Spleen (tissue), 11 donors: Measurements from ENCODE around the gene TET2. TPM values are rescaled to one million over a fixed set of nuclear protein-coding genes. Genes with fewer than 3 reads are reported as not detected.

Experiments used
- DNase-seq: peaks from one replicate; pipeline ENCODE4 v3.0.0-alpha.2; 2020
- H3K27ac ChIP-seq, 8 donors: fragments of 200-600 bp; sonication (generic) in 7 of 8; 1 replicate in 4 of 8; 2 replicates in 4 of 8; pipeline versions ENCODE4 v1.5.0 to v1.8.0; 2016 to 2021; ENCODE audit warnings: inconsistent platforms in 4 of 8, mild to moderate bottlenecking in 4 of 8, moderate library complexity in 1 of 8
- H3K27me3 ChIP-seq, 7 donors: fragments of 200-600 bp; sonication (generic) in 6 of 7; replicated peaks in 1 of 7; 1 replicate in 4 of 7; 2 replicates in 3 of 7; pipeline versions ENCODE4 v1.5.0 to v1.8.0; 2016 to 2021; ENCODE audit warnings: inconsistent platforms in 3 of 7, mild to moderate bottlenecking in 1 of 7
- H3K36me3 ChIP-seq, 6 donors: fragments of 200-600 bp; sonication (generic) in 5 of 6; 1 replicate in 4 of 6; 2 replicates in 2 of 6; pipeline versions ENCODE4 v1.5.0 to v1.8.0; 2016 to 2021; ENCODE audit warnings: inconsistent platforms in 2 of 6
- H3K4me1 ChIP-seq, 6 donors: fragments of 200-600 bp; sonication (generic) in 5 of 6; 1 replicate in 3 of 6; 2 replicates in 3 of 6; pipeline versions ENCODE4 v1.5.0 to v1.8.0; 2016 to 2021; ENCODE audit warnings: inconsistent platforms in 3 of 6
- H3K4me3 ChIP-seq, 8 donors: fragments of 200-600 bp; sonication (generic) in 7 of 8; 1 replicate in 4 of 8; 2 replicates in 4 of 8; pipeline versions ENCODE4 v1.5.0 to v1.8.0; 2016 to 2021; ENCODE audit warnings: inconsistent platforms in 4 of 8, mild to moderate bottlenecking in 4 of 8, moderate library complexity in 2 of 8
- H3K9me3 ChIP-seq, 8 donors: fragments of 200-600 bp; sonication (generic) in 7 of 8; 1 replicate in 4 of 8; 2 replicates in 4 of 8; pipeline versions ENCODE4 v1.5.0 to v1.8.0; 2016 to 2021; ENCODE audit warnings: inconsistent platforms in 4 of 8
- CTCF ChIP-seq, 11 experiments: fragments of 200-600 bp in 7 of 11; fragments of 450-650 bp in 4 of 11; sonication (generic) in 4 of 11; IDR thresholded peaks in 8 of 11; conservative IDR thresholded peaks in 3 of 11; 1 replicate in 7 of 11; 2 replicates in 4 of 11; pipeline versions ENCODE4 v1.4.0 to v1.8.0; 2016 to 2021; ENCODE audit warnings: antibody characterized with exemption in 11 of 11, inconsistent platforms in 4 of 11, mild to moderate bottlenecking in 1 of 11
- POLR2A ChIP-seq, 3 donors: fragments of 450-650 bp; IDR thresholded peaks; one replicate each; pipeline ENCODE4 v1.5.1; 2017; ENCODE audit warnings: antibody characterized with exemption in 3 of 3, mild to moderate bottlenecking in 1 of 3
- POLR2AphosphoS5 ChIP-seq, 3 donors: sonication (generic); formaldehyde crosslinking; IDR thresholded peaks; one replicate each; pipeline ENCODE4 v1.5.1; 2017; ENCODE audit warnings: antibody characterized with exemption in 3 of 3
- WGBS, 5 donors: extraction: QIAGEN DNeasy Blood & Tissue Kit in 3 of 5; methylation state at CpG; one replicate each; pipeline versions ENCODE4 v1.1.5 to v1.1.7; 2013 to 2018; 5-methylcytosine and 5-hydroxymethylcytosine counted together
- intact Hi-C: fragments of 100-400 bp; cut with DNase I; formaldehyde crosslinking; loops from one replicate; pipeline ENCODE4 v1.15.0; 2023; ENCODE audit warnings: low total_unique reads
- polyA plus RNA-seq, 3 donors: library from polyadenylated mRNA; stranded (reverse); fragments of 200-250 nt; gene quantifications; one replicate each; pipeline ENCODE4 v1.2.1, GENCODE V29; 2013
- total RNA-seq, 7 donors: library from RNA; depleted of rRNA in 3 of 7; stranded (reverse); fragments of >200 nt in 3 of 7; fragmentation: NEBNext Ultra II Directional in 4 of 7; extraction: Animal tissue kit (Norgen Biotek cat#: 25700) in 4 of 7; gene quantifications; one replicate each; pipeline versions ENCODE4 v1.1.0 to v1.2.1, GENCODE V29; 2016 to 2021
- donor health status: healthy with polysubstance abuse.
- donor health status: DM: no; HTN: no; CAD: no; lungs with moderate emphysema.
- donor health status: DM: no; HTN: no; CAD: no.
- donor health status: Bipolar disorder and iron deficiency.
- donor health status: healthy.
- donor health status: DM: no; HTN: no; CAD: no.
- donor health status: DM: yes; HTN: yes; CAD: no.

TET2 gene
- total and polyA plus RNA-seq, 10 donors = 2.5 to 70.4 (median 45.0) TPM

- Histone ChIP-seq H3K36me3 (no peaks in the 10 kb centered on the region), H3K4me1 (peaks cover 0 to 18% (median 0%) of the 10 kb centered on the region in 6 donors), H3K27ac (no peak overlapping the region), H3K9me3 (no peaks in the 10 kb centered on the region), H3K4me3 (no peak overlapping the region), H3K27me3 (no peaks in the 10 kb centered on the region)
- intact Hi-C loops = no loop called here
- TF ChIP-seq POLR2A (IDR thresholded peaks at IDR 0.05) = no peak
- no peak for TF ChIP-seq POLR2AphosphoS5 (IDR thresholded peaks at IDR 0.05)
- TF ChIP-seq CTCF (IDR thresholded peaks at IDR 0.05 in 8 of 11, conservative IDR thresholded peaks at IDR 0.05 in 3 of 11) = no peak
- DNase-seq = no peak
- WGBS, 5 donors = 83 to 91% (median 87%) methylated on average over 2 of the region's 2 CpGs
These were observed 19.6 kb upstream of the TET2 start for GRCh38 chr4:105127170-105127445.

GRCh38 chr4:105128208-105128607 is 18.5 kb upstream of the TET2 start:
- intact Hi-C loops = no loop called here
- Histone ChIP-seq H3K36me3 (no peaks in the 10 kb centered on the region), H3K27ac (no peak overlapping the region), H3K4me3 (no peak overlapping the region), H3K27me3 (no peaks in the 10 kb centered on the region), H3K4me1 (peaks cover 0 to 18% (median 0%) of the 10 kb centered on the region in 6 donors), H3K9me3 (no peaks in the 10 kb centered on the region)
- TF ChIP-seq CTCF (IDR thresholded peaks at IDR 0.05 in 8 of 11, conservative IDR thresholded peaks at IDR 0.05 in 3 of 11) (no peak), POLR2A (IDR thresholded peaks at IDR 0.05) (no peak), POLR2AphosphoS5 (IDR thresholded peaks at IDR 0.05) (no peak)
- no peak for DNase-seq
- 27 to 63% (median 43%) methylated on average over 1 of the region's 1 CpG for whole genome bisulfite sequencing, 5 donors

GRCh38 chr4:105129286-105130040 is 17.2 kb upstream of the TET2 start:
- no peaks in the 10 kb centered on the region for H3K27me3 ChIP-seq
- H3K9me3 ChIP-seq = no peaks in the 10 kb centered on the region
- intact Hi-C loops = no loop called here
- no peak for DNase-seq
- H3K4me3 ChIP-seq = no peak overlapping the region
- TF ChIP-seq CTCF (IDR thresholded peaks at IDR 0.05 in 8 of 11, conservative IDR thresholded peaks at IDR 0.05 in 3 of 11) (no peak), POLR2AphosphoS5 (IDR thresholded peaks at IDR 0.05) (no peak)
- H3K4me1 ChIP-seq = peaks cover 0 to 18% (median 0%) of the 10 kb centered on the region in 6 donors
- 70 to 86% (median 82%) methylated on average over 5 of the region's 5 CpGs for WGBS, 5 donors
- no peaks in the 10 kb centered on the region for H3K36me3 ChIP-seq
- H3K27ac ChIP-seq = peak overlapping the region in 2 of 8 donors; percentile 1 to 32

DNA sequence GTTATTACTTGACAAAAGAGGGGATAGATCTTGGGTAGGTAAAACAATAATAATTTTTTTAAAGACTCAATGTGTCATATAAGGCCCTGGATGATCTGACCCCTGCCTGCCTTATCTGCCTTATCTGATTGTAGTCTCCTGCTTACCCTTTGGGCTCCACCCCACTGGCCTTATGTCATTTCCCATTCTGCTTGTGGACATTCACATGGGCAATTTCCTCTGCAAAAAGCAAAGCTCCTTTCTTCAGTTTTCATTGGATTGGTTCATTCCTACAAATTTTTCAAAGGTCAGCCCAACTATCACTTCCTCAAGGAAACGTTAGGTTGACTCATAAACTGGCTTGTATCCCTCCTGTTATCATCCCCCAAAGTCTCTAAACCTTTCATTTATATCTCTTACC is 15.7 kb upstream of the TET2 start:
- Histone ChIP-seq H3K27me3 (no peaks in the 10 kb centered on the region), H3K4me1 (peaks cover 0 to 25% (median 0%) of the 10 kb centered on the region in 6 donors), H3K27ac (peak overlapping the region in 2 of 8 donors; percentile 3 to 40), H3K4me3 (no peak overlapping the region), H3K9me3 (no peaks in the 10 kb centered on the region), H3K36me3 (no peaks in the 10 kb centered on the region)
- DNase-seq = no peak
- TF ChIP-seq CTCF (IDR thresholded peaks at IDR 0.05 in 8 of 11, conservative IDR thresholded peaks at IDR 0.05 in 3 of 11) (no peak), POLR2AphosphoS5 (IDR thresholded peaks at IDR 0.05) (no peak)
- 29 to 59% (median 33%) methylated on average over 1 of the region's 1 CpG for WGBS, 5 donors
- intact Hi-C loops = no loop called here
